Fibroblast of lung (primary cell): Measurements from ENCODE around the gene C1orf141. TPM values are rescaled to one million over a fixed set of nuclear protein-coding genes. Genes with fewer than 3 reads are reported as not detected.
A peak's percentile ranks its signal among the peaks of the same experiment; 100 is the strongest.

Experiments used
- DNase-seq, 2 donors: peaks; one replicate each; pipeline versions ENCODE4 v3.0.0 to v3.0.0-alpha.2; 2010; ENCODE audit warnings: low read depth in 2 of 2
- H2AFZ ChIP-seq: 2 replicates; pipeline ENCODE4 v1.5.1; 2012; ENCODE audit warnings: low read length, control low read depth, inconsistent platforms
- H3K27ac ChIP-seq: 2 replicates; pipeline ENCODE4 v1.5.1; 2011; ENCODE audit warnings: low read length, control low read depth; ENCODE audit not compliant: insufficient read depth
- H3K27me3 ChIP-seq: 2 replicates; pipeline ENCODE4 v1.5.1; 2011; ENCODE audit warnings: mild to moderate bottlenecking, low read length; ENCODE audit not compliant: control insufficient read depth, insufficient read depth
- H3K36me3 ChIP-seq: 2 replicates; pipeline ENCODE4 v1.5.1; 2011; ENCODE audit warnings: low read length; ENCODE audit not compliant: control insufficient read depth, insufficient read depth
- H3K4me1 ChIP-seq: 2 replicates; pipeline ENCODE4 v1.5.1; 2011; ENCODE audit warnings: low read length; ENCODE audit not compliant: control insufficient read depth, insufficient read depth; ENCODE audit errors: extremely low read depth
- H3K4me2 ChIP-seq: 2 replicates; pipeline ENCODE4 v1.5.1; 2011; ENCODE audit warnings: low read length, control low read depth; ENCODE audit not compliant: insufficient read depth; ENCODE audit errors: extremely low read depth
- H3K4me3 ChIP-seq, 4 experiments: fragments of 200-600 bp in 1 of 4; sonication (generic) in 1 of 4; replicated peaks in 1 of 4; 2 replicates each; pipeline ENCODE4 v1.5.1; 2011 to 2016; ENCODE audit warnings: low read length in 4 of 4, low read depth in 3 of 4, mild to moderate bottlenecking in 3 of 4, control low read depth in 2 of 4, inconsistent platforms in 1 of 4, mixed read lengths in 1 of 4; ENCODE audit not compliant: insufficient read depth in 1 of 4; ENCODE audit errors: control extremely low read depth in 1 of 4
- H3K79me2 ChIP-seq: 2 replicates; pipeline ENCODE4 v1.5.1; 2012; ENCODE audit warnings: mild to moderate bottlenecking, low read length, inconsistent platforms; ENCODE audit not compliant: control insufficient read depth, insufficient read depth
- H3K9ac ChIP-seq: 2 replicates; pipeline ENCODE4 v1.5.1; 2011; ENCODE audit warnings: mild to moderate bottlenecking, low read length, control low read depth; ENCODE audit not compliant: insufficient read depth
- H3K9me3 ChIP-seq: 2 replicates; pipeline ENCODE4 v1.5.1; 2012; ENCODE audit warnings: low read depth, low read length; ENCODE audit not compliant: control insufficient read depth, insufficient read depth
- H4K20me1 ChIP-seq: 2 replicates; pipeline ENCODE4 v1.5.1; 2011; ENCODE audit warnings: low read length; ENCODE audit not compliant: control insufficient read depth, insufficient read depth; ENCODE audit errors: extremely low read depth
- EZH2 ChIP-seq: IDR thresholded peaks from 2 replicates; pipeline ENCODE4 v1.5.1; 2012; ENCODE audit warnings: low read length, control low read depth, mild to moderate bottlenecking; ENCODE audit errors: missing control alignments
- polyA plus RNA-seq, 2 donors: library from polyadenylated mRNA; depleted of rRNA in 1 of 2; stranded (reverse) in 1 of 2; unstranded in 1 of 2; fragments of >200 nt; gene quantifications; 2 replicates each; pipeline ENCODE4 v1.2.1, GENCODE V29; 2011 to 2012; ENCODE audit warnings: missing spikeins in 1 of 2
- total RNA-seq: library from RNA; depleted of rRNA; stranded (reverse); fragments of >200 nt; gene quantifications from 2 replicates; pipeline ENCODE4 v1.2.1, GENCODE V29; 2014
- TF ChIP-seq, protein P1 (sequence below), 2 donors: IDR thresholded peaks in 1 of 2; conservative IDR thresholded peaks in 1 of 2; 1 replicate in 1 of 2; 2 replicates in 1 of 2; pipeline ENCODE4 v1.5.1; 2011 to 2012; ENCODE audit warnings: low read length in 2 of 2, control low read depth in 1 of 2, inconsistent platforms in 1 of 2, low read depth in 1 of 2, mild to moderate bottlenecking in 1 of 2

C1orf141 gene
- total and polyA plus RNA-seq, 2 donors (not counting 1 experiment from before 2014, with no cell fraction given): not detected

DNA sequence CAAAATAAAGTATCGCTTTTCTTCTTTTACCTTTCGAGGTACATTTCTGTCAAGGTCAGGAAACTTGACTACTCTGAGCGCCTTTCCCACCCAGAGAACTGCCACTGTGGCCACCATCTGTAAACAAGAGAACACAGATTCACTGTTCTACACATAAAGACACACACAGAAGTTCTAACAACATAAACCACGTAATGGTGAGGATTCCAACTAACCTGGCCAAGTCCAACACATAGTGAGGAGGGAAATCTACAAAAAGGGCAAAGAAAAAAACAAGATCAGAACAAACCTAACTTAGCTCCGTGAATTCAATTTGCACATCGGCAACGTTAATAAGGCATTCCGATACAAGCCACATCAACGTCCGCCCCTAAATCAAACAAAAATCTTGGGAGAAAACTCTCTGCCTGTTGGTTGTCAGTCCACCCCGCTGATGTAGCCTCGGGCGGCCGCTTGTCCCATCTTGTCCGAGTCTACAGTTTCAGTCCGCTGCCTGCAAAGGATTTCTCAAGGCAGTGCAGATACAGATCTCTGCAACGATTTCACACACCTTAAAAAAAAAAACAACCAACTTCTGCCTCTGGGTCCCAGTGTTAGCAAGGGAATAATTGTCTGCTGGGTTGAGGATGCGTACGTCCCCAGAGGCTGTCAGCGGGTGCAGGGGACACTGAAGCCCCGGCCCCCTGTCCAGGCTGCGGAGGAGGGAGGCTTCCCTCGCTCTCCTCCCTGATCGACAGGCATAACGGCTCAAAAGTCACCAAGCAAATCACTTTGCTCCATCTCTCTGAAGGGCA is 81.8 kb downstream of the C1orf141 start:
- TF ChIP-seq, protein P1, sequence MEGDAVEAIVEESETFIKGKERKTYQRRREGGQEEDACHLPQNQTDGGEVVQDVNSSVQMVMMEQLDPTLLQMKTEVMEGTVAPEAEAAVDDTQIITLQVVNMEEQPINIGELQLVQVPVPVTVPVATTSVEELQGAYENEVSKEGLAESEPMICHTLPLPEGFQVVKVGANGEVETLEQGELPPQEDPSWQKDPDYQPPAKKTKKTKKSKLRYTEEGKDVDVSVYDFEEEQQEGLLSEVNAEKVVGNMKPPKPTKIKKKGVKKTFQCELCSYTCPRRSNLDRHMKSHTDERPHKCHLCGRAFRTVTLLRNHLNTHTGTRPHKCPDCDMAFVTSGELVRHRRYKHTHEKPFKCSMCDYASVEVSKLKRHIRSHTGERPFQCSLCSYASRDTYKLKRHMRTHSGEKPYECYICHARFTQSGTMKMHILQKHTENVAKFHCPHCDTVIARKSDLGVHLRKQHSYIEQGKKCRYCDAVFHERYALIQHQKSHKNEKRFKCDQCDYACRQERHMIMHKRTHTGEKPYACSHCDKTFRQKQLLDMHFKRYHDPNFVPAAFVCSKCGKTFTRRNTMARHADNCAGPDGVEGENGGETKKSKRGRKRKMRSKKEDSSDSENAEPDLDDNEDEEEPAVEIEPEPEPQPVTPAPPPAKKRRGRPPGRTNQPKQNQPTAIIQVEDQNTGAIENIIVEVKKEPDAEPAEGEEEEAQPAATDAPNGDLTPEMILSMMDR (conservative IDR thresholded peaks at IDR 0.05 in 1 of 2, IDR thresholded peaks at IDR 0.05 in 1 of 2; ENCODE audit: low read depth in 1 of 2, low read length in 2 of 2): no peak
- no peak for TF ChIP-seq EZH2
- H3K27me3 ChIP-seq: no peaks in the 10 kb centered on the region
- peak overlapping the region; percentile 73 for H2AFZ ChIP-seq
- no peaks in the 10 kb centered on the region for H4K20me1 ChIP-seq
- H3K9ac ChIP-seq: peak overlapping the region; percentile 89
- H3K9me3 ChIP-seq: no peaks in the 10 kb centered on the region
- peak overlapping the region; percentile 88 for H3K27ac ChIP-seq
- H3K4me1 ChIP-seq: no peaks in the 10 kb centered on the region
- H3K4me2 ChIP-seq: peak overlapping the region; percentile 88
- H3K36me3 ChIP-seq: no peaks in the 10 kb centered on the region
- H3K4me3 ChIP-seq: peak overlapping the region; percentile 91 to 97 (median 94)
- DNase-seq: peak; percentile 48 to 54
- H3K79me2 ChIP-seq: peaks cover 24% of the 10 kb centered on the region

DNA sequence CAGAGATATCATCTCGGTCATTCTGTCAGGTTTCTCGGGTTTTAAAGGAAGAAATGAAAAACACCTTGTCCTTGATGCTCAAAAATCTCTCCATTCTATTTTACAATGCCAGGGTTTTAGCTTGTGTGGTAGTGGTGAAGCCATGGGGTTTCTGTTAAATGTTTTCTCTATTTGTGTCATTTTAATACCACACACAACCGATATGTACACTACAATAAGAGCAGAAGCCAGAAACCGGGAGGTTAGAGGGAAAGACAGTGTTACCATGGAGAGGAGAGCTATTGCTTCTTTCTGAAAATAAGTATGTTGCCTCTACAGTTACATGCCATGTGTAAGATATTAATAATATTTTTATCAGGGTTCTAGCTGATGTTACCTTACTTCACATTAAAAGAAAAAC is 83.6 kb downstream of the C1orf141 start:
- H3K79me2 ChIP-seq: peaks cover 24% of the 10 kb centered on the region
- H3K4me3 ChIP-seq: peak overlapping the region in 2 of 4 experiments; percentile 91 to 97

DNA sequence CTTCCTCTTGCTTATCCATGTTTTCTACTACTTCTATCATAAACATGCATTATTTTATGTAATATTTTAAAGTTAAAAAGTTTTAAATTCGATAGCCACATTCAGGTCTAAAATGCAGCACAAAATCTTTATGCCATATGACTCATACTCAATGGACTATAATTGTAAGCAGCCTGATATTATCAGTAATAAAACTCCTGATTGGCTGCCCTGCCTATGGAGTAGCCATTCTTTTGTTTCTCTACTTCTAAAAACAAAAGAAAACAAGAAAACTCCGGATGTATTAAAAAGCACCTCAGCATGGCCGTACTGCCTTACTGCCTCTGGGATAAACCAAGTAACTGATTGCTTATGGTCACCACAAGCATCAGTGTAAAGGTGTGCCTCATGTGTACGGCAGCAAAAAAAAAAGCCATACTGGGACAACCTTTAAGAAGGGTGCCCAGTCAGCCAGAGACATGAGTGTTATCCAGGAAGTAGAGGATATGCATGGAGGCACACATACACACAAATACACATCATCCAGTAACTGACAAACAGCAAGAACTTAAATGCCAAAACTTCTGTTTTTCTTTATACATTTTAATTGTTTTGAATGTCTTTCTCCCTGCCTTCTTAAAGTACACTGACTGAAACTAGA is 90.0 kb downstream of the C1orf141 start:
- Histone ChIP-seq H3K4me1 (peaks cover 3% of the 10 kb centered on the region), H3K79me2 (peaks cover 1% of the 10 kb centered on the region), H3K9ac (no peak overlapping the region), H3K36me3 (peaks cover 4% of the 10 kb centered on the region), H3K27me3 (no peaks in the 10 kb centered on the region), H3K9me3 (no peaks in the 10 kb centered on the region), H3K4me2 (no peak overlapping the region), H4K20me1 (no peaks in the 10 kb centered on the region), H3K27ac (no peak overlapping the region), H2AFZ (no peak overlapping the region), H3K4me3 (no peak overlapping the region)
- no peak for DNase-seq
- TF ChIP-seq EZH2: no peak
- TF ChIP-seq, protein P1 (conservative IDR thresholded peaks at IDR 0.05 in 1 of 2, IDR thresholded peaks at IDR 0.05 in 1 of 2; ENCODE audit: low read depth in 1 of 2, low read length in 2 of 2): no peak

More for the DNA sequence above, 83.6 kb downstream of the C1orf141 start:
- Histone ChIP-seq H3K4me2 (peak overlapping the region; percentile 88), H4K20me1 (no peaks in the 10 kb centered on the region), H3K27ac (no peak overlapping the region), H3K9me3 (no peaks in the 10 kb centered on the region), H3K9ac (no peak overlapping the region), H3K27me3 (no peaks in the 10 kb centered on the region), H3K36me3 (no peaks in the 10 kb centered on the region), H2AFZ (no peak overlapping the region), H3K4me1 (no peaks in the 10 kb centered on the region)
- TF ChIP-seq EZH2: no peak
- TF ChIP-seq, protein P1 (conservative IDR thresholded peaks at IDR 0.05 in 1 of 2, IDR thresholded peaks at IDR 0.05 in 1 of 2; ENCODE audit: low read depth in 1 of 2, low read length in 2 of 2): no peak
- no peak for DNase-seq
